IMR-90 (cell line): ENCODE results near the gene LRRC57. TPM values are rescaled to one million over a fixed set of nuclear protein-coding genes. Genes with fewer than 3 reads are reported as not detected.

Experiments
- ATAC-seq: fragments of 200-7000 bp; cut with Tn5 transposase; 2 replicates; pipeline ENCODE4 v1.9.1; 2020; ENCODE audit warnings: low read depth, mild to moderate bottlenecking, moderate library complexity
- BruUV-seq: library from RNA; stranded (reverse); fragments of 400-500 nt; replicated peaks from 2 replicates; lab custom pipeline; 2021; lab: Mats Ljungman, UMichigan
- CTCF ChIA-PET: fragments of 300-600 bp; formaldehyde crosslinking; extraction: SDS; loops from one replicate; lab custom pipeline; 2021; ENCODE audit warnings: antibody characterized with exemption; lab: Yijun Ruan, JAX
- POLR2A ChIA-PET: fragments of 300-600 bp; sonication (Branson Sonifier 250); formaldehyde crosslinking; loops from one replicate; lab custom pipeline; 2022; ENCODE audit warnings: antibody characterized with exemption; ENCODE audit not compliant: unreplicated experiment; lab: Charles Lee
- DNase-seq: peaks from one replicate; pipeline ENCODE4 v3.0.0; 2013
- H2AFZ ChIP-seq: replicated peaks from 2 replicates; pipeline ENCODE3; 2013; ENCODE audit warnings: low read length, mild to moderate bottlenecking; ENCODE audit not compliant: poor library complexity
- H2AK5ac ChIP-seq: 2 replicates; pipeline ENCODE4 v1.6.1; 2013; ENCODE audit warnings: low read depth, low read length, inconsistent platforms
- H2AK9ac ChIP-seq: replicated peaks from 2 replicates; pipeline ENCODE3; 2013; ENCODE audit warnings: mild to moderate bottlenecking, low read depth, low read length, moderate library complexity; ENCODE audit not compliant: poor library complexity
- H2BK120ac ChIP-seq: 2 replicates; pipeline ENCODE4 v1.6.1; 2013; ENCODE audit warnings: low read depth, low read length, inconsistent platforms
- H2BK15ac ChIP-seq: 3 replicates; pipeline ENCODE4 v1.6.1; 2013; ENCODE audit warnings: low read depth, low read length, inconsistent platforms
- H2BK20ac ChIP-seq: 2 replicates; pipeline ENCODE4 v1.6.1; 2013; ENCODE audit warnings: low read depth, mild to moderate bottlenecking, inconsistent platforms, low read length, moderate library complexity
- H2BK5ac ChIP-seq: 2 replicates; pipeline ENCODE4 v1.6.1; 2013; ENCODE audit warnings: mild to moderate bottlenecking, low read depth, low read length, inconsistent platforms; ENCODE audit not compliant: poor library complexity, severe bottlenecking
- H3K14ac ChIP-seq: replicated peaks from 2 replicates; pipeline ENCODE4 v1.6.1; 2013; ENCODE audit warnings: low read depth, low read length, inconsistent platforms
- H3K18ac ChIP-seq: 2 replicates; pipeline ENCODE4 v1.6.1; 2013; ENCODE audit warnings: low read depth, low read length, control low read depth
- H3K23ac ChIP-seq: 2 replicates; pipeline ENCODE4 v1.6.1; 2013; ENCODE audit warnings: low read depth, low read length, inconsistent platforms
- H3K27ac ChIP-seq: 2 replicates; pipeline ENCODE4 v1.5.1; 2013; ENCODE audit warnings: mild to moderate bottlenecking, control low read depth, low read length; ENCODE audit not compliant: insufficient read depth
- H3K27me3 ChIP-seq: 2 replicates; pipeline ENCODE4 v1.6.1; 2013; ENCODE audit warnings: low read length; ENCODE audit not compliant: control insufficient read depth, insufficient read depth
- H3K36me3 ChIP-seq: 2 replicates; pipeline ENCODE4 v1.6.1; 2013; ENCODE audit warnings: low read length, mixed read lengths; ENCODE audit not compliant: control insufficient read depth, insufficient read depth
- H3K4ac ChIP-seq: 2 replicates; pipeline ENCODE4 v1.6.1; 2013; ENCODE audit warnings: low read depth, low read length, inconsistent platforms
- H3K4me1 ChIP-seq: 2 replicates; pipeline ENCODE4 v1.6.1; 2013; ENCODE audit warnings: low read length, mixed read lengths; ENCODE audit not compliant: control insufficient read depth, insufficient read depth
- H3K4me2 ChIP-seq: 2 replicates; pipeline ENCODE4 v1.6.1; 2013; ENCODE audit warnings: low read depth, mild to moderate bottlenecking, control low read depth, low read length, moderate library complexity
- H3K4me3 ChIP-seq: 2 replicates; pipeline ENCODE4 v1.5.1; 2013; ENCODE audit warnings: low read depth, mild to moderate bottlenecking, control low read depth, low read length, moderate library complexity; ENCODE audit not compliant: insufficient read depth
- H3K56ac ChIP-seq: 2 replicates; pipeline ENCODE4 v1.6.1; 2013; ENCODE audit warnings: low read length, inconsistent platforms; ENCODE audit not compliant: insufficient read depth; ENCODE audit errors: extremely low read depth
- H3K79me1 ChIP-seq, 2 experiments: 2 replicates each; pipeline ENCODE4 v1.6.1; 2013; ENCODE audit warnings: low read length in 2 of 2, inconsistent platforms in 1 of 2, low read depth in 1 of 2
- H3K9ac ChIP-seq: 2 replicates; pipeline ENCODE4 v1.6.1; 2013; ENCODE audit warnings: low read depth, low read length, control low read depth
- H3K9me1 ChIP-seq: 2 replicates; pipeline ENCODE4 v1.6.1; 2013; ENCODE audit warnings: low read length, inconsistent platforms; ENCODE audit not compliant: insufficient read depth
- H3K9me3 ChIP-seq: 2 replicates; pipeline ENCODE4 v1.6.1; 2013; ENCODE audit warnings: low read length; ENCODE audit not compliant: control insufficient read depth, insufficient read depth
- H4K20me1 ChIP-seq: 2 replicates; pipeline ENCODE4 v1.6.1; 2013; ENCODE audit warnings: low read length, inconsistent platforms; ENCODE audit not compliant: insufficient read depth
- H4K5ac ChIP-seq: 2 replicates; pipeline ENCODE4 v1.6.1; 2013; ENCODE audit warnings: mild to moderate bottlenecking, low read depth, low read length, control low read depth
- H4K8ac ChIP-seq, 2 experiments: 2 replicates each; pipeline ENCODE4 v1.6.1; 2013; ENCODE audit warnings: low read depth in 2 of 2, low read length in 2 of 2, control low read depth in 1 of 2, inconsistent platforms in 1 of 2
- H4K91ac ChIP-seq: 2 replicates; pipeline ENCODE4 v1.6.1; 2013; ENCODE audit warnings: low read depth, low read length, inconsistent platforms; ENCODE audit not compliant: insufficient read depth
- BHLHE40 ChIP-seq: fragments of 150-350 bp; IDR thresholded peaks from 2 replicates; pipeline ENCODE4 v1.6.1; 2016; ENCODE audit warnings: mild to moderate bottlenecking, low read depth, low read length
- CEBPB ChIP-seq: IDR thresholded peaks from 2 replicates; pipeline ENCODE4 v1.6.1; 2012; ENCODE audit warnings: low read depth, low read length, improper control_type of control experiment
- CHD1 ChIP-seq: IDR thresholded peaks from 2 replicates; pipeline ENCODE4 v1.6.1; 2012; ENCODE audit warnings: low read depth, low read length, improper control_type of control experiment
- FOS ChIP-seq: fragments of 150-350 bp; IDR thresholded peaks from 2 replicates; pipeline ENCODE4 v1.6.1; 2016; ENCODE audit warnings: low read depth, low read length
- MAFK ChIP-seq: IDR thresholded peaks from 2 replicates; pipeline ENCODE4 v1.6.1; 2012; ENCODE audit warnings: low read depth, low read length, improper control_type of control experiment
- MAZ ChIP-seq: IDR thresholded peaks from 2 replicates; pipeline ENCODE4 v1.6.1; 2012; ENCODE audit warnings: low read depth, mild to moderate bottlenecking, low read length, improper control_type of control experiment, moderate library complexity, borderline replicate concordance
- MXI1 ChIP-seq: IDR thresholded peaks from 2 replicates; pipeline ENCODE4 v1.6.1; 2012; ENCODE audit warnings: low read depth, mild to moderate bottlenecking, low read length, moderate library complexity, borderline replicate concordance
- NFE2L2 ChIP-seq: fragments of 150-350 bp; IDR thresholded peaks from 2 replicates; pipeline ENCODE4 v1.6.1; 2016; ENCODE audit warnings: low read depth, mild to moderate bottlenecking, low read length
- POLR2A ChIP-seq: IDR thresholded peaks from 2 replicates; pipeline ENCODE4 v1.6.1; 2012; ENCODE audit warnings: mild to moderate bottlenecking, low read depth, low read length
- RAD21 ChIP-seq: IDR thresholded peaks from 2 replicates; pipeline ENCODE4 v1.6.1; 2012; ENCODE audit warnings: low read length, improper control_type of control experiment
- RCOR1 ChIP-seq: IDR thresholded peaks from 2 replicates; pipeline ENCODE4 v1.6.1; 2012; ENCODE audit warnings: mild to moderate bottlenecking, low read length, improper control_type of control experiment; ENCODE audit not compliant: insufficient replicate concordance
- RFX5 ChIP-seq: IDR thresholded peaks from 2 replicates; pipeline ENCODE4 v1.8.0; 2012; ENCODE audit warnings: low read depth, mild to moderate bottlenecking, low read length, moderate library complexity
- SMC3 ChIP-seq: fragments of 150-350 bp; IDR thresholded peaks from 2 replicates; pipeline ENCODE4 v1.6.1; 2016; ENCODE audit warnings: low read depth, mild to moderate bottlenecking, antibody characterized with exemption, low read length, moderate library complexity
- WGBS, 2 experiments: methylation state at CpG; one replicate each; pipeline versions ENCODE4 v1.1.5 to v1.1.7; 2013; ENCODE audit warnings: missing lambda C conversion rate in 2 of 2; ENCODE audit not compliant: insufficient read length in 1 of 2; ENCODE audit errors: extremely low coverage in 2 of 2; 5-methylcytosine and 5-hydroxymethylcytosine counted together
- dilution Hi-C: fragments of 300-500 bp; cut with HindIII; formaldehyde crosslinking; loops from one replicate; pipeline ENCODE4 v1.14.3; 2018; ENCODE audit warnings: low sequenced_read_pairs; ENCODE audit not compliant: unreplicated experiment
- in situ Hi-C: fragments of 300-500 bp; cut with MboI; formaldehyde crosslinking; loops from 3 replicates; pipeline ENCODE4 v1.14.3; 2019; ENCODE audit warnings: low sequenced_read_pairs, inconsistent platforms, mixed read lengths
- intact Hi-C: fragments of 100-400 bp; cut with micrococcal nuclease; formaldehyde crosslinking; loops from 2 replicates; pipeline ENCODE4 v1.10.0; 2022
- polyA plus RNA-seq, 3 experiments: library from polyadenylated mRNA; depleted of rRNA; stranded (reverse); fragments of >200 nt; gene quantifications; 2 replicates each; pipeline ENCODE4 v1.2.3, GENCODE V29; 2012; ENCODE audit warnings: low replicate concordance in 1 of 3
- total RNA-seq: library from RNA; depleted of rRNA; stranded (reverse); fragments of >200 nt; gene quantifications from 2 replicates; pipeline ENCODE4 v1.2.3, GENCODE V29; 2012
- TF ChIP-seq, protein P1 (sequence below): fragments of 150-350 bp; IDR thresholded peaks from 2 replicates; pipeline ENCODE4 v1.6.1; 2017; ENCODE audit warnings: mild to moderate bottlenecking, antibody characterized with exemption, low read length, low read depth
- TF ChIP-seq, protein P2 (sequence below): conservative IDR thresholded peaks from 2 replicates; pipeline ENCODE4 v1.5.1; 2012; ENCODE audit warnings: mild to moderate bottlenecking, low read depth, low read length, improper control_type of control experiment
- TF ChIP-seq, protein P3 (sequence below): fragments of 150-350 bp; IDR thresholded peaks from 2 replicates; pipeline ENCODE4 v1.6.1; 2016; ENCODE audit warnings: low read depth, mild to moderate bottlenecking, low read length, moderate library complexity, borderline replicate concordance

Gene LRRC57
- total and polyA plus RNA-seq, 2 of the 4 experiments (the other 2 are of a cell fraction) = 9.5 to 11.3 TPM

DNA sequence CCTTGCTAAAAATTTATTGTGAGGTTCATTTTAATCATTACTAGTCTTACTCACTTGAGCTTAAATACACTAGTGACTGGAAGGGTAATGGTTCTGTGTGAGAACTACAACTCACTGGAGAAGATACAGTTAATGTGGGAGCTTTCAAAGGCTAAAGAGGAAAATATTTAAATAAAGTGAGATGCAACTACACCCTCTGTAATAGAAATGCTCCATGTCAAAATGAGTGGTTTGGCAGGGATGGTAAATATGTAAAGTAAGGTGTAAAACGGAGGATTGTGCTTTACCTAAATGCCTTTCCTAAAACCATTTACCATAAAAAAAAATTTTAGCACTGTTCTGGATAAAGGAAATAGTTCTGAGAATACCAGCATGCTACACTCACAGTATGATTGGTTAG, 15.3 kb downstream of the LRRC57 start:
- WGBS, 2 experiments = no CpG with 5 or more reads among the region's 1 CpG

More for the DNA sequence above, 15.3 kb downstream of the LRRC57 start:
- Histone ChIP-seq H3K27me3 (no peaks in the 10 kb centered on the region), H3K9me1 (no peaks in the 10 kb centered on the region), H2AFZ (no peak overlapping the region), H4K5ac (no peak overlapping the region), H3K4me1 (no peaks in the 10 kb centered on the region), H3K36me3 (peaks cover 19% of the 10 kb centered on the region), H3K9me3 (no peaks in the 10 kb centered on the region), H4K20me1 (no peaks in the 10 kb centered on the region), H3K56ac (no peak overlapping the region), H3K79me1 (no peaks in the 10 kb centered on the region; a peak in 1 of 4 replicates), H3K9ac (no peak overlapping the region), H3K14ac (no peak overlapping the region), H2BK20ac (no peak overlapping the region), H3K4me3 (no peak overlapping the region), H3K27ac (no peak overlapping the region), H2BK15ac (no peak overlapping the region), H3K4ac (no peak overlapping the region), H3K18ac (no peak overlapping the region), H2BK5ac (no peak overlapping the region), H2BK120ac (no peak overlapping the region), H4K91ac (no peak overlapping the region), H2AK5ac (no peak overlapping the region), H4K8ac (no peak overlapping the region), H3K23ac (no peak overlapping the region), H2AK9ac (no peak overlapping the region), H3K4me2 (no peak overlapping the region)
- CTCF ChIA-PET = no interaction called here
- DNase-seq (no peak), ATAC-seq (no peak)
- POLR2A ChIA-PET = no interaction called here
- dilution Hi-C loops = no loop called here
- in situ Hi-C loops = no loop called here
- intact Hi-C loops = no loop called here
- no peak for TF ChIP-seq CEBPB
- no peak for TF ChIP-seq CHD1
- TF ChIP-seq MAFK = no peak
- TF ChIP-seq, protein P1, sequence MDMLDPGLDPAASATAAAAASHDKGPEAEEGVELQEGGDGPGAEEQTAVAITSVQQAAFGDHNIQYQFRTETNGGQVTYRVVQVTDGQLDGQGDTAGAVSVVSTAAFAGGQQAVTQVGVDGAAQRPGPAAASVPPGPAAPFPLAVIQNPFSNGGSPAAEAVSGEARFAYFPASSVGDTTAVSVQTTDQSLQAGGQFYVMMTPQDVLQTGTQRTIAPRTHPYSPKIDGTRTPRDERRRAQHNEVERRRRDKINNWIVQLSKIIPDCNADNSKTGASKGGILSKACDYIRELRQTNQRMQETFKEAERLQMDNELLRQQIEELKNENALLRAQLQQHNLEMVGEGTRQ = no peak
- no peak for TF ChIP-seq RAD21
- TF ChIP-seq, protein P2, sequence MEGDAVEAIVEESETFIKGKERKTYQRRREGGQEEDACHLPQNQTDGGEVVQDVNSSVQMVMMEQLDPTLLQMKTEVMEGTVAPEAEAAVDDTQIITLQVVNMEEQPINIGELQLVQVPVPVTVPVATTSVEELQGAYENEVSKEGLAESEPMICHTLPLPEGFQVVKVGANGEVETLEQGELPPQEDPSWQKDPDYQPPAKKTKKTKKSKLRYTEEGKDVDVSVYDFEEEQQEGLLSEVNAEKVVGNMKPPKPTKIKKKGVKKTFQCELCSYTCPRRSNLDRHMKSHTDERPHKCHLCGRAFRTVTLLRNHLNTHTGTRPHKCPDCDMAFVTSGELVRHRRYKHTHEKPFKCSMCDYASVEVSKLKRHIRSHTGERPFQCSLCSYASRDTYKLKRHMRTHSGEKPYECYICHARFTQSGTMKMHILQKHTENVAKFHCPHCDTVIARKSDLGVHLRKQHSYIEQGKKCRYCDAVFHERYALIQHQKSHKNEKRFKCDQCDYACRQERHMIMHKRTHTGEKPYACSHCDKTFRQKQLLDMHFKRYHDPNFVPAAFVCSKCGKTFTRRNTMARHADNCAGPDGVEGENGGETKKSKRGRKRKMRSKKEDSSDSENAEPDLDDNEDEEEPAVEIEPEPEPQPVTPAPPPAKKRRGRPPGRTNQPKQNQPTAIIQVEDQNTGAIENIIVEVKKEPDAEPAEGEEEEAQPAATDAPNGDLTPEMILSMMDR = no peak
- TF ChIP-seq POLR2A = no peak
- TF ChIP-seq SMC3 = no peak
- no peak for TF ChIP-seq RCOR1
- TF ChIP-seq MAZ = no peak
- TF ChIP-seq, protein P3, sequence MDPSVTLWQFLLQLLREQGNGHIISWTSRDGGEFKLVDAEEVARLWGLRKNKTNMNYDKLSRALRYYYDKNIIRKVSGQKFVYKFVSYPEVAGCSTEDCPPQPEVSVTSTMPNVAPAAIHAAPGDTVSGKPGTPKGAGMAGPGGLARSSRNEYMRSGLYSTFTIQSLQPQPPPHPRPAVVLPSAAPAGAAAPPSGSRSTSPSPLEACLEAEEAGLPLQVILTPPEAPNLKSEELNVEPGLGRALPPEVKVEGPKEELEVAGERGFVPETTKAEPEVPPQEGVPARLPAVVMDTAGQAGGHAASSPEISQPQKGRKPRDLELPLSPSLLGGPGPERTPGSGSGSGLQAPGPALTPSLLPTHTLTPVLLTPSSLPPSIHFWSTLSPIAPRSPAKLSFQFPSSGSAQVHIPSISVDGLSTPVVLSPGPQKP = no peak
- no peak for TF ChIP-seq RFX5
- TF ChIP-seq NFE2L2 = no peak
- no peak for TF ChIP-seq BHLHE40
- TF ChIP-seq FOS = no peak
- TF ChIP-seq MXI1 = no peak
- BruUV-seq = no TSS peak
